Liver (tissue), 9 donors: ENCODE results near the gene UBE3A. TPM values are rescaled to one million over a fixed set of nuclear protein-coding genes. Genes with fewer than 3 reads are reported as not detected.

Source experiments
- DNase-seq: peaks from one replicate; pipeline ENCODE4 v3.0.0-alpha.2; 2017; ENCODE audit warnings: low spot score
- H3K27ac ChIP-seq, 2 donors: one replicate each; pipeline ENCODE4 v1.7.0; 2013; ENCODE audit warnings: inconsistent platforms in 2 of 2, low read length in 2 of 2, control low read depth in 1 of 2, low read depth in 1 of 2, mild to moderate bottlenecking in 1 of 2
- H3K27me3 ChIP-seq, 4 donors: one replicate each; pipeline versions ENCODE4 v1.6.1 to v1.7.0; 2013; ENCODE audit warnings: low read length in 3 of 4, inconsistent platforms in 1 of 4, mild to moderate bottlenecking in 1 of 4, moderate library complexity in 1 of 4; ENCODE audit not compliant: control insufficient read depth in 4 of 4, insufficient read depth in 4 of 4
- H3K36me3 ChIP-seq, 4 donors: one replicate each; pipeline versions ENCODE4 v1.6.1 to v1.7.0; 2013; ENCODE audit warnings: low read length in 3 of 4, mild to moderate bottlenecking in 3 of 4, low read depth in 1 of 4, moderate library complexity in 1 of 4; ENCODE audit not compliant: control insufficient read depth in 4 of 4, insufficient read depth in 3 of 4
- H3K4me1 ChIP-seq, 4 donors: one replicate each; pipeline versions ENCODE4 v1.6.1 to v1.7.0; 2013; ENCODE audit warnings: low read length in 3 of 4, mild to moderate bottlenecking in 3 of 4, moderate library complexity in 1 of 4; ENCODE audit not compliant: control insufficient read depth in 4 of 4, insufficient read depth in 4 of 4
- H3K4me3 ChIP-seq, 3 donors: one replicate each; pipeline versions ENCODE4 v1.6.1 to v1.7.0; 2013; ENCODE audit warnings: low read length in 3 of 3, control low read depth in 1 of 3, low read depth in 1 of 3, mild to moderate bottlenecking in 1 of 3
- H3K9ac ChIP-seq, 2 donors: one replicate each; pipeline ENCODE4 v1.7.0; 2013; ENCODE audit warnings: low read length in 2 of 2, mild to moderate bottlenecking in 2 of 2, moderate library complexity in 2 of 2, control low read depth in 1 of 2, low read depth in 1 of 2
- H3K9me3 ChIP-seq, 4 donors: one replicate each; pipeline versions ENCODE4 v1.6.1 to v1.7.0; 2013; ENCODE audit warnings: low read length in 3 of 4; ENCODE audit not compliant: control insufficient read depth in 4 of 4
- ATF3 ChIP-seq: IDR thresholded peaks from 2 replicates; pipeline ENCODE4 v1.6.1; 2016; ENCODE audit warnings: antibody characterized with exemption
- CTCF ChIP-seq: fragments of 150-350 bp; IDR thresholded peaks from 2 replicates; pipeline ENCODE4 v1.5.1; 2017; ENCODE audit warnings: improper control_type of control experiment, low read depth, low read length; ENCODE audit not compliant: missing input control
- EGR1 ChIP-seq, 2 donors: IDR thresholded peaks; 2 replicates each; pipeline ENCODE4 v1.6.1; 2016 to 2018; ENCODE audit warnings: antibody characterized with exemption in 2 of 2, low read depth in 2 of 2
- GABPA ChIP-seq, 2 donors: IDR thresholded peaks in 1 of 2; conservative IDR thresholded peaks in 1 of 2; 2 replicates each; pipeline ENCODE4 v1.6.1; 2016; ENCODE audit warnings: antibody characterized with exemption in 2 of 2, mild to moderate bottlenecking in 1 of 2, moderate library complexity in 1 of 2
- HNF4A ChIP-seq, 2 donors: conservative IDR thresholded peaks; 2 replicates each; pipeline ENCODE4 v1.6.1; 2016; ENCODE audit warnings: antibody characterized with exemption in 2 of 2, mild to moderate bottlenecking in 2 of 2
- HNF4G ChIP-seq: IDR thresholded peaks from 2 replicates; pipeline ENCODE4 v1.6.1; 2016; ENCODE audit warnings: antibody characterized with exemption
- MAX ChIP-seq: IDR thresholded peaks from 2 replicates; pipeline ENCODE4 v1.6.1; 2016; ENCODE audit warnings: antibody characterized with exemption
- RXRA ChIP-seq, 2 donors: IDR thresholded peaks; 2 replicates each; pipeline ENCODE4 v1.6.1; 2017 to 2018; ENCODE audit warnings: antibody characterized with exemption in 2 of 2, mild to moderate bottlenecking in 1 of 2
- TAF1 ChIP-seq: conservative IDR thresholded peaks from 2 replicates; pipeline ENCODE4 v1.6.1; 2016; ENCODE audit warnings: antibody characterized with exemption, mild to moderate bottlenecking
- YY1 ChIP-seq: IDR thresholded peaks from 2 replicates; pipeline ENCODE4 v1.6.1; 2016; ENCODE audit warnings: antibody characterized with exemption, mild to moderate bottlenecking
- WGBS: extraction: QIAGEN DNeasy Blood & Tissue Kit; methylation state at CpG from one replicate; pipeline ENCODE4 v1.1.7; 2013; 5-methylcytosine and 5-hydroxymethylcytosine counted together
- polyA plus RNA-seq, 2 donors: library from polyadenylated mRNA; stranded (reverse) in 1 of 2; unstranded in 1 of 2; fragments of 200-250 nt in 1 of 2; fragments of >200 nt in 1 of 2; fragmentation: Nextera tagmentation in 1 of 2; extraction: Ambion mirVana in 1 of 2; gene quantifications; one replicate each; pipeline versions ENCODE4 v1.2.1 to v1.2.3, GENCODE V29; 2013 to 2015
- total RNA-seq, 2 donors: library from RNA; depleted of rRNA; stranded (reverse); fragments of >200 nt; gene quantifications; one replicate each; pipeline ENCODE4 v1.2.3, GENCODE V29; 2014
- donor health status: healthy.
- donor health status: healthy.
- donor health status: healthy.
- donor health status: healthy.
- donor health status: healthy.

UBE3A gene
- total and polyA plus RNA-seq, 4 donors: 12.9 to 58.4 (median 38.2) TPM

GRCh38 chr15:25397100-25397499 is 41.7 kb downstream of the UBE3A start:
- DNase-seq: no peak
- peaks cover 0 to 1% (median 0%) of the 10 kb centered on the region in 4 donors for H3K9me3 ChIP-seq
- H3K9ac ChIP-seq: no peak overlapping the region
- H3K4me1 ChIP-seq: peaks cover 0 to 3% (median 0%) of the 10 kb centered on the region in 4 donors
- TF ChIP-seq TAF1 (no peak), HNF4A (conservative IDR thresholded peaks at IDR 0.05) (no peak), ATF3 (no peak), YY1 (no peak)
- peaks cover 0 to 6% (median 4%) of the 10 kb centered on the region in 4 donors for H3K36me3 ChIP-seq
- H3K27me3 ChIP-seq: no peaks in the 10 kb centered on the region
- H3K4me3 ChIP-seq: no peak overlapping the region
- no peak overlapping the region for H3K27ac ChIP-seq

- Histone ChIP-seq H3K9me3 (no peaks in the 10 kb centered on the region), H3K4me3 (no peak overlapping the region), H3K4me1 (peaks cover 0 to 3% (median 0%) of the 10 kb centered on the region in 4 donors), H3K36me3 (peaks cover 0 to 5% (median 1%) of the 10 kb centered on the region in 4 donors), H3K27me3 (no peaks in the 10 kb centered on the region), H3K27ac (no peak overlapping the region), H3K9ac (no peak overlapping the region)
- WGBS: 88% methylated on average over 2 of the region's 2 CpGs
- no peak for DNase-seq
- TF ChIP-seq GABPA (IDR thresholded peaks at IDR 0.05 in 1 of 2, conservative IDR thresholded peaks at IDR 0.05 in 1 of 2): no peak
- TF ChIP-seq HNF4G: no peak
Measured at GRCh38 chr15:25394898-25395297, 43.9 kb downstream of the UBE3A start.

GRCh38 chr15:25392806-25393205 is 46.0 kb downstream of the UBE3A start:
- no peak overlapping the region for H3K9ac ChIP-seq
- DNase-seq: no peak
- peaks cover 0 to 2% (median 0%) of the 10 kb centered on the region in 4 donors for H3K4me1 ChIP-seq
- H3K4me3 ChIP-seq: no peak overlapping the region
- H3K27ac ChIP-seq: no peak overlapping the region
- peaks cover 0 to 5% (median 1%) of the 10 kb centered on the region in 4 donors for H3K36me3 ChIP-seq
- WGBS: 97% methylated on average over 3 of the region's 3 CpGs
- no peaks in the 10 kb centered on the region for H3K9me3 ChIP-seq
- TF ChIP-seq YY1 (no peak), CTCF (no peak), EGR1 (IDR thresholded peaks at IDR 0.05; ENCODE audit: low read depth in 2 of 2) (no peak), RXRA (IDR thresholded peaks at IDR 0.05) (no peak)
- no peaks in the 10 kb centered on the region for H3K27me3 ChIP-seq

- WGBS: 93% methylated on average over 4 of the region's 4 CpGs
- H3K4me3 ChIP-seq: no peak overlapping the region
- DNase-seq: no peak
- no peaks in the 10 kb centered on the region for H3K27me3 ChIP-seq
- H3K27ac ChIP-seq: no peak overlapping the region
- no peaks in the 10 kb centered on the region for H3K4me1 ChIP-seq
- H3K36me3 ChIP-seq: peaks cover 0 to 5% (median 1%) of the 10 kb centered on the region in 4 donors
- H3K9me3 ChIP-seq: no peaks in the 10 kb centered on the region
- TF ChIP-seq MAX (no peak), YY1 (no peak), GABPA (IDR thresholded peaks at IDR 0.05 in 1 of 2, conservative IDR thresholded peaks at IDR 0.05 in 1 of 2) (no peak)
- no peak overlapping the region for H3K9ac ChIP-seq
Measured at GRCh38 chr15:25391971-25392721, 46.7 kb downstream of the UBE3A start.
